Thyroid gland (tissue), 4 donors: ENCODE data around the gene FDXR.

ENCODE experiments used
- POLR2A ChIP-seq, 2 donors: fragments of 450-650 bp; IDR thresholded peaks; one replicate each; pipeline ENCODE4 v1.6.1; 2017; ENCODE audit warnings: antibody characterized with exemption in 2 of 2, mild to moderate bottlenecking in 2 of 2, moderate library complexity in 1 of 2
- TF ChIP-seq, protein P1 (sequence below), 6 experiments: fragments of 200-600 bp in 3 of 6; fragments of 450-650 bp in 3 of 6; sonication (generic) in 3 of 6; IDR thresholded peaks; one replicate each; pipeline ENCODE4 v1.5.1; 2016 to 2019; ENCODE audit warnings: antibody characterized with exemption in 6 of 6, mild to moderate bottlenecking in 2 of 6, inconsistent platforms in 1 of 6, moderate library complexity in 1 of 6

GRCh38 chr17:74815550-74816370, 57.0 kb downstream of the FDXR start:
- TF ChIP-seq, protein P1, sequence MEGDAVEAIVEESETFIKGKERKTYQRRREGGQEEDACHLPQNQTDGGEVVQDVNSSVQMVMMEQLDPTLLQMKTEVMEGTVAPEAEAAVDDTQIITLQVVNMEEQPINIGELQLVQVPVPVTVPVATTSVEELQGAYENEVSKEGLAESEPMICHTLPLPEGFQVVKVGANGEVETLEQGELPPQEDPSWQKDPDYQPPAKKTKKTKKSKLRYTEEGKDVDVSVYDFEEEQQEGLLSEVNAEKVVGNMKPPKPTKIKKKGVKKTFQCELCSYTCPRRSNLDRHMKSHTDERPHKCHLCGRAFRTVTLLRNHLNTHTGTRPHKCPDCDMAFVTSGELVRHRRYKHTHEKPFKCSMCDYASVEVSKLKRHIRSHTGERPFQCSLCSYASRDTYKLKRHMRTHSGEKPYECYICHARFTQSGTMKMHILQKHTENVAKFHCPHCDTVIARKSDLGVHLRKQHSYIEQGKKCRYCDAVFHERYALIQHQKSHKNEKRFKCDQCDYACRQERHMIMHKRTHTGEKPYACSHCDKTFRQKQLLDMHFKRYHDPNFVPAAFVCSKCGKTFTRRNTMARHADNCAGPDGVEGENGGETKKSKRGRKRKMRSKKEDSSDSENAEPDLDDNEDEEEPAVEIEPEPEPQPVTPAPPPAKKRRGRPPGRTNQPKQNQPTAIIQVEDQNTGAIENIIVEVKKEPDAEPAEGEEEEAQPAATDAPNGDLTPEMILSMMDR (IDR thresholded peaks at IDR 0.05): peak in 2 of 6 experiments; percentile 6 to 18
- no peak for TF ChIP-seq POLR2A (IDR thresholded peaks at IDR 0.05)
